ENCODE data around the gene TBC1D7.
A peak's percentile ranks its signal among the peaks of the same experiment; 100 is the strongest.

Gene TBC1D7

GRCh38 chr6:13294499-13295069 lies 33.8 kb downstream of the TBC1D7 start:
- DNase-seq (ENCODE audit: low read depth in 2 of 2) = no peak

GRCh38 chr6:13292774-13293173 lies 35.6 kb downstream of the TBC1D7 start:
- DNase-seq (ENCODE audit: low read depth in 2 of 2) = no peak

- DNase-seq (ENCODE audit: low read depth in 2 of 2) = no peak
These were observed 38.0 kb downstream of the TBC1D7 start for GRCh38 chr6:13290335-13290734.

- DNase-seq (ENCODE audit: low read depth in 2 of 2) = no peak
These were observed 38.5 kb downstream of the TBC1D7 start for GRCh38 chr6:13289789-13290318.

GRCh38 chr6:13288969-13289391 lies 39.4 kb downstream of the TBC1D7 start:
- no peak for DNase-seq (ENCODE audit: low read depth in 2 of 2)

- no peak for DNase-seq (ENCODE audit: low read depth in 2 of 2)
These were observed 39.9 kb downstream of the TBC1D7 start for GRCh38 chr6:13288481-13288880.

GRCh38 chr6:13287104-13287503 lies 41.2 kb downstream of the TBC1D7 start:
- no peak for DNase-seq (ENCODE audit: low read depth in 2 of 2)

GRCh38 chr6:13286181-13286580 lies 42.2 kb downstream of the TBC1D7 start:
- DNase-seq (ENCODE audit: low read depth in 2 of 2) = no peak

- DNase-seq (ENCODE audit: low read depth in 2 of 2) = no peak
These were observed 42.6 kb downstream of the TBC1D7 start for GRCh38 chr6:13285705-13286104.

- no peak for DNase-seq (ENCODE audit: low read depth in 2 of 2)
These were observed 43.7 kb downstream of the TBC1D7 start for GRCh38 chr6:13284646-13285045.

- no peak for DNase-seq (ENCODE audit: low read depth in 2 of 2)
These were observed 45.0 kb downstream of the TBC1D7 start for GRCh38 chr6:13283331-13283730.

GRCh38 chr6:13282393-13283069 lies 45.8 kb downstream of the TBC1D7 start:
- no peak for DNase-seq (ENCODE audit: low read depth in 2 of 2)

GRCh38 chr6:13281686-13282085 lies 46.7 kb downstream of the TBC1D7 start:
- no peak for DNase-seq (ENCODE audit: low read depth in 2 of 2)

GRCh38 chr6:13280254-13280653 lies 48.1 kb downstream of the TBC1D7 start:
- no peak for DNase-seq (ENCODE audit: low read depth in 2 of 2)

GRCh38 chr6:13278991-13279390 lies 49.3 kb downstream of the TBC1D7 start:
- no peak for DNase-seq (ENCODE audit: low read depth in 2 of 2)

GRCh38 chr6:13278164-13278563 lies 50.2 kb downstream of the TBC1D7 start:
- DNase-seq (ENCODE audit: low read depth in 2 of 2) = no peak

- DNase-seq (ENCODE audit: low read depth in 2 of 2) = no peak
These were observed 51.1 kb downstream of the TBC1D7 start for GRCh38 chr6:13277231-13277630.

GRCh38 chr6:13275435-13275989 lies 52.8 kb downstream of the TBC1D7 start:
- DNase-seq (ENCODE audit: low read depth in 2 of 2) = no peak

GRCh38 chr6:13274707-13275434 lies 53.5 kb downstream of the TBC1D7 start:
- DNase-seq (ENCODE audit: low read depth in 2 of 2) = no peak

- peak; percentile 22 to 42 for DNase-seq (ENCODE audit: low read depth in 2 of 2)
These were observed 54.2 kb downstream of the TBC1D7 start for GRCh38 chr6:13273931-13274706.

GRCh38 chr6:13273202-13273930 lies 55.0 kb downstream of the TBC1D7 start:
- DNase-seq (ENCODE audit: low read depth in 2 of 2) = no peak
